ENCODE data around the gene NAALADL2.

NAALADL2 gene

GRCh38 chr3:174884776-174885568 lies 25.8 kb downstream of the NAALADL2 start:
- no peak for DNase-seq (ENCODE audit: low spot score)

- DNase-seq (ENCODE audit: low spot score) = no peak
Measured at GRCh38 chr3:174891524-174892203, 32.5 kb downstream of the NAALADL2 start.

GRCh38 chr3:174907027-174907426 lies 47.9 kb downstream of the NAALADL2 start:
- DNase-seq (ENCODE audit: low spot score) = no peak

GRCh38 chr3:174907628-174908407 lies 48.7 kb downstream of the NAALADL2 start:
- no peak for DNase-seq (ENCODE audit: low spot score)

- DNase-seq (ENCODE audit: low spot score) = no peak
Measured at GRCh38 chr3:174931473-174932353, 72.6 kb downstream of the NAALADL2 start.

- no peak for DNase-seq (ENCODE audit: low spot score)
Measured at GRCh38 chr3:174936590-174936989, 77.5 kb downstream of the NAALADL2 start.

- no peak for DNase-seq (ENCODE audit: low spot score)
Measured at GRCh38 chr3:174937478-174937877, 78.3 kb downstream of the NAALADL2 start.

GRCh38 chr3:174938102-174938501 lies 79.0 kb downstream of the NAALADL2 start:
- DNase-seq (ENCODE audit: low spot score) = no peak

- no peak for DNase-seq (ENCODE audit: low spot score)
Measured at GRCh38 chr3:174940151-174940550, 81.0 kb downstream of the NAALADL2 start.

GRCh38 chr3:174945276-174945675 lies 86.1 kb downstream of the NAALADL2 start:
- no peak for DNase-seq (ENCODE audit: low spot score)

GRCh38 chr3:174945951-174946350 lies 86.8 kb downstream of the NAALADL2 start:
- DNase-seq (ENCODE audit: low spot score) = no peak

- DNase-seq (ENCODE audit: low spot score) = no peak
Measured at GRCh38 chr3:174949523-174949922, 90.4 kb downstream of the NAALADL2 start.

- no peak for DNase-seq (ENCODE audit: low spot score)
Measured at GRCh38 chr3:174951034-174951433, 91.9 kb downstream of the NAALADL2 start.

- no peak for DNase-seq (ENCODE audit: low spot score)
Measured at GRCh38 chr3:174951498-174952005, 92.4 kb downstream of the NAALADL2 start.

- DNase-seq (ENCODE audit: low spot score) = no peak
Measured at GRCh38 chr3:174953068-174953467, 93.9 kb downstream of the NAALADL2 start.

GRCh38 chr3:174955513-174956016 lies 96.4 kb downstream of the NAALADL2 start:
- DNase-seq (ENCODE audit: low spot score) = peak; percentile 27

- DNase-seq (ENCODE audit: low spot score) = no peak
Measured at GRCh38 chr3:174957081-174957480, 97.9 kb downstream of the NAALADL2 start.

GRCh38 chr3:174957551-174958001 lies 98.4 kb downstream of the NAALADL2 start:
- DNase-seq (ENCODE audit: low spot score) = no peak

- no peak for DNase-seq (ENCODE audit: low spot score)
Measured at GRCh38 chr3:174958671-174959328, 99.7 kb downstream of the NAALADL2 start.

GRCh38 chr3:174959556-174960065 lies 100.5 kb downstream of the NAALADL2 start:
- DNase-seq (ENCODE audit: low spot score) = no peak
